GM19438 (cell line): ENCODE data around the gene DLK2.
"Not testable (repeated sequence)": the region's sequence is repeated elsewhere in the genome, so short reads cannot be mapped to it uniquely, and the experiment has no call there.

Experiments
- ATAC-seq: cut with Tn5 transposase; IDR thresholded peaks from one replicate; pipeline ENCODE4 v1.9.1; 2021; ENCODE audit warnings: low read depth; ENCODE audit not compliant: unreplicated experiment

Gene DLK2

GRCh38 chr6:43455531-43456428, at the start of gene DLK2:
Gene DLK2 (minus strand): TSS chr6:43455548. CDS start chr6:43454825, 723 bp downstream.
- no peak for ATAC-seq

GRCh38 chr6:43503443-43503842, 48.1 kb upstream of the DLK2 start:
- no peak for ATAC-seq

- ATAC-seq, result no peak
These were observed 47.3 kb upstream of the DLK2 start for GRCh38 chr6:43502666-43503065.

GRCh38 chr6:43500921-43501320, 45.6 kb upstream of the DLK2 start:
- no peak for ATAC-seq

GRCh38 chr6:43499028-43499815, 43.9 kb upstream of the DLK2 start:
- no peak for ATAC-seq

GRCh38 chr6:43498291-43498690, 42.9 kb upstream of the DLK2 start:
- ATAC-seq, result not testable (repeated sequence)

DNA sequence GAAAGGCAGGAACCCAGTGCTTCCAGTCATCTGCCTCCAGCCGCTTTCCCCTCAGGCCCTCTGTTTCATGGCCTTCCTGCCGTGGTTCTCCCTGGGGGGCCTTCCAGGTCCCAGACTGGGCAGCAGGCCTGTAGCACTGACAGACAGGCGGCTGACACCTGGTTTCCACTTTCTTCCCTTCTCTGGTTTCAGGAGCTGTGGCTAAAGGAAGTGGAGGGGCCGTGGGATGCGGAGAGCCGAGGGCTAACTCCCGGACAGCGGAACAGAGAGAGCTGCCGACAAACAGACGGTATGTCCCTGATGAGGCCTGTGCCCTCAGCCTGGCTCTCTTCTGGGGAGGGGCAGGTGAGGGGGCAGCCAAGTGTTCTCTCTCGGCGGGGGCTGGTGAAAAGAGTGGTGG, 42.3 kb upstream of the DLK2 start:
- ATAC-seq, result no peak

- no peak for ATAC-seq
These were observed 41.7 kb upstream of the DLK2 start for GRCh38 chr6:43497129-43497396.

GRCh38 chr6:43496370-43497128, 41.2 kb upstream of the DLK2 start:
- ATAC-seq, result no peak

DNA sequence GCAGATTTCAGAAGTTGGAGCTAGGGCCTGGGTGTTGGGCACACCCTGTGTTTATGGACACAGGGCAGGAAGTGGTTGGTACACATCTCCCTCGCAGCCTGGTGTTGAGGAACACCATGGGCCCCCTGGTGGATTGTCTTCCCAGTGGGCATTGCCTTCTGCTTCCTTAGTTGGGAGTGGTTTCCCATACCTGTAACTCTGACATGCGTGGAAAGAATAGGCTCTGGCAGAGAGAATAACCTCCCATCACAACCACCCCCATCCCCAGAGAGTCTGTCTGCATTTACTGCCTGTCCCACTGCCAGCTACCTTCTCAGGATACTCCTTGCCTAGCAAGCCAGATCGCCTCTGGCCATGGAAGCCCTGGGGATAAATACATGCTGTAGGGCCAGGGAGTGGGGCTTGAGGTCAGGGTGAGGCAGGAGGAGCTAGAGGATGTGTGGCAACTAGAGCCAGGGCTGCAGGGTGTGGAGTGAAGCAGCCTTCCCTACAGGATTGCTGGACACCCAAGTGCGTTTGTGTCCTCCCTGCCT, 40.1 kb upstream of the DLK2 start:
- no peak for ATAC-seq

DNA sequence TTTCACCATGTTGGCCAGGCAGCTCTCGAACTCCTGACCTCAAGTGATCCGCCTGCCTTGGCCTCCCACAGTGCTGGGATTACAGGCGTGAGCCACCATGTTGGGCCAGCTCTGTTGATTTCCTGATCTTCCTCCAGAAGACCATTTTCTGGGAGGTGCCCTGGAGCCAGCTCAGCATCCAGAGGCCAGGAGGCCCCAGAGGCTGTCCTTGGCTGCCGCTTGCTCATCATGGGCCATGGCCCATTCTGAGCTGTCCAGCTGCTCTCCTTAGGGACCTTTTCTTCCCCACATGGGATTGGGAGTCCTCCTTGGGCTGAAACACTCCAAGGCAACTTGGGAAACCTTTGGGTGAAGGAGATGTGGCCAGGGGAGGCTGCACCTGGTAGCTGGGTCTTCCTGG, 39.4 kb upstream of the DLK2 start:
- ATAC-seq, result no peak

GRCh38 chr6:43494321-43494720, 39.0 kb upstream of the DLK2 start:
- ATAC-seq, result no peak

DNA sequence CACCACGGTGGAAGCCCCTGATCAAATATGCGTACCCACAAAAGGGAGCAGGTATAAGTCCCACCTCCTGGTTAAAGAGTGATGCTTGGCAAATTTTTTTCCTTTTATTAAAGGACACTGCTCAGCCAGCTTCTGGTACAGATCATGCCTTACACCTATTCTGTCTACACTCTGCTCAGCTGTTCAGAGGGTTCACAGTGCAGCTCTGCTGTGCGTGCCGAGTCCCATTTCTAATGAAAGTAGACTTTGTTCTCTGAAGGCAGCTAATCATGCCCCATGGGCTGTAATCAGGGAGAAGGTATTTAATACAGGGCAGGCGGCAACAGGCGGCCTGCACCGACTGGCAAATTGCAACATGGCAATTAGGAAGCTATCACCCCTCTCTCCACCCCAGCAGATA, 38.5 kb upstream of the DLK2 start:
- no peak for ATAC-seq

DNA sequence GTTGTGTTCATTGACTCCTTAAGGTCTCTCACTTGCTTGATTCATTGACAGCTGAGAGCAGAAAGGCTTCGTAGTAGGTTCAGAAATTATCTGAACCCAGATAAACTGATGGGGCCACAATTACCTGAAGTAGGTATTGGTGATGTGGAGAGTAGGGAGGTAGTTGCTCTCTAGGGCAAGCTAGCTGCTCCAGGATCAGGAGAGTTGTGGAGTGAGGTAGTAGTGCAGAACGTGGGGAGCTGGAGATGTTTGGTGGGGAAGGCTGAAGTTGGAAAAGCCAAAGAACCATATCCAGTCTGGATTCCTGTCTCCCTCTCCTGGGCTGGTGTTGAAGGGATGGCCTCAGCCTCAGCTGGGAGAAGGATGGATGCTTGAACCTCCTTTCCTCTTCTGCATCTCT, 37.9 kb upstream of the DLK2 start:
- ATAC-seq, result no peak

GRCh38 chr6:43492673-43493072, 37.3 kb upstream of the DLK2 start:
- ATAC-seq, result no peak

DNA sequence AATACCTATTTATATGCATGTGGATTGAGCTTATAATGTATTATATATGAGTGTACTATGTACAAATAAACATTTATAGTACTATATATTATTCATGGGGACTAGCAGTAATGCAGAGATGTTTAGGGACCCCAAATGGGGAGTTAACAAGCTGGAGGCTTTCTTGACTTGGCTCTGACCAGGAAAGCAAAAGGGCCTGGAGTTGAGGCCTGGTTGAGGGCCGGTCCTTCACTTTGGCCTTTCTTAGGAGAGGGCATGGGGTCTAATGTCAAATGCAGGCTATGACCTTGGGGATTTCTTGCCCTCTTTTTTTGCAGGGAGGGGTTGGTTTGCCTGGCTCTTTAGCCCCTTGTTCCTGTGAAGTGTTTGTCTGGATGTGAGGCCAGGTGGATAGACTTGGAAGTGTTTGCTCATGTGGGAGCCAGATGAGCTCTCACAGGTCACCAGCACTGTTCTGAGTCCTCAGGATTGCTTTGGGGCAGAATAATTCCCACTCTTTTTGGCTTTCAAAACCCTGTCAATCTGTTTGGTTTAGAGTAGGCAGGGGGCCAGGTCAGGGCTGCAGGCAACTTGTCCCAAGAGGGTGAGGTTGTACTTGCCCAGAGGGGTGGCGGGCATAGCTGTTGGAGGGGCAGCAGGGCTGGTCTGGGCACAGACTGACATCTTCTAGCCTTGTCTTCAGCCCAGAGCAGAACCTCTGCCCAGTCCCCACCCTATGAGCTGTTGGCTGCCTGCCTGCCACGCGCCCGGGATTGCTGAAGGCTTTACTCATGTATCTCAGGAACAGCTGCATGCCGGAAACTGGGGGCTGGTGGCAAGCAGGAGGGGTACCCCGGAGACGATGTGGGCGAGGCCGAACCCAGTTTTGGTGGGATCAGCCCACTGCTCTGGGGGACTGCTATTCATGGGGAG, 36.7 kb upstream of the DLK2 start:
- no peak for ATAC-seq

- no peak for ATAC-seq
These were observed 35.2 kb upstream of the DLK2 start for GRCh38 chr6:43490523-43490939.

DNA sequence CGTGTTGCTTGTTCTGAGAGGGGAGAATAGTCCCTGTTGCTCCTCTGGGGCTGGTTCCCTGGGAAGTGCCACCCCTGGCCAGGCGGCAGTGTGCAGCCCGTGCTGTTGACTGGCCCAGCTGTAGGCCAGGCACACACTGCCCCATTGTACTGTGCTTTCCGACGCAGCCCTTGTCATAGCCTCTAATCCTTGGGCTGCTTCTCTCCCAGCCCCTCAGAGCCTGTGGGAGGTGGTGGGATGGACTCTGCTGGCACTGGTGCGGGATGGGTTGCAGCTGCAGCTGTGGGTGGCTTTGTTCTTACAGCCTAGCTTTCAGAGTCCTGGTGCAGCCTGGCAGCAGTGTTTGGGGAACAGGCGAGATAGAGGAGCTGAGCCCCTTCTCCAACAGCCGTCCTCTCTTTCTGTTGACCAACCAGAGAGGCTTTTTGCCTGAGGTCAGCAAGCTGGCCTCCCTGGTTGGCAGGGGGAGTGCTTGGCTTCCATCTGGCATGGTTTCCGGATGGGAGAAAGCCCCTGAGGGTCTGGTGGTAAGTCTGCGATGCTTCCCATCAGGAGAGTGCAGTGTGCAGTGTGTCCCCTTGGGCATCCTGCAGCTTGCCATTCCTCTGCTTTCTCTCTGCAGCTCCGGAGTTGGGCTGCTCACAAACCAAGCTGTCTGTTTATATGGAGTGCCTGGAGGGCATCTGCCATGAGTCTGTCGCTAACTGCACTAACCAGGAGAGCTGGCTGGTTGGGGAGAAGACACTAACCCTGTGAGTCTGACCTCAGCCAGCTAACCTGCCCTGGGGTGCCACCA, 34.1 kb upstream of the DLK2 start:
- ATAC-seq, result no peak

- ATAC-seq, result no peak
These were observed 33.4 kb upstream of the DLK2 start for GRCh38 chr6:43488667-43489276.
